Smooth muscle cell (in vitro differentiated cells): Measurements from ENCODE around the gene CDH13. TPM values are rescaled to one million over a fixed set of nuclear protein-coding genes. Genes with fewer than 3 reads are reported as not detected.

ENCODE experiments used
- DNase-seq: peaks from one replicate; lab custom pipeline; 2025; ENCODE audit not compliant: unreplicated experiment; lab: John Stamatoyannopoulos, UW
- H2AFZ ChIP-seq: fragments of 200-600 bp; sonication (generic); 2 replicates; pipeline ENCODE4 v1.6.0; 2016; ENCODE audit warnings: antibody characterized with exemption, low read depth, mild to moderate bottlenecking
- H3F3A ChIP-seq: fragments of 200-600 bp; sonication (generic); 2 replicates; pipeline ENCODE4 v1.6.0; 2017; ENCODE audit warnings: antibody characterized with exemption, low read depth
- H3K27ac ChIP-seq: fragments of 200-600 bp; sonication (generic); 2 replicates; pipeline ENCODE4 v1.5.1; 2016; ENCODE audit warnings: low read depth, mild to moderate bottlenecking
- H3K27me3 ChIP-seq: fragments of 200-600 bp; sonication (generic); 2 replicates; pipeline ENCODE4 v1.6.1; 2016; ENCODE audit warnings: low read depth, mild to moderate bottlenecking
- H3K36me3 ChIP-seq: fragments of 200-600 bp; sonication (generic); 2 replicates; pipeline ENCODE4 v1.5.1; 2016; ENCODE audit warnings: low read depth
- H3K4me1 ChIP-seq: fragments of 200-600 bp; sonication (generic); 2 replicates; pipeline ENCODE4 v1.5.1; 2016; ENCODE audit warnings: low read depth
- H3K4me2 ChIP-seq: fragments of 200-600 bp; sonication (generic); 2 replicates; pipeline ENCODE4 v1.6.0; 2016; ENCODE audit warnings: mild to moderate bottlenecking
- H3K4me3 ChIP-seq: fragments of 200-600 bp; sonication (generic); 2 replicates; pipeline ENCODE4 v1.5.1; 2016; ENCODE audit warnings: mild to moderate bottlenecking
- H3K79me2 ChIP-seq: fragments of 200-600 bp; sonication (generic); 2 replicates; pipeline ENCODE4 v1.6.0; 2016; ENCODE audit warnings: low read depth, mild to moderate bottlenecking
- H3K9ac ChIP-seq: fragments of 200-600 bp; sonication (generic); 2 replicates; pipeline ENCODE4 v1.6.0; 2016; ENCODE audit warnings: low read depth
- H3K9me3 ChIP-seq: fragments of 200-600 bp; sonication (generic); replicated peaks from 2 replicates; pipeline ENCODE4 v1.5.1; 2016; ENCODE audit warnings: low read depth
- H4K20me1 ChIP-seq: fragments of 200-600 bp; sonication (generic); 2 replicates; pipeline ENCODE4 v1.6.0; 2016; ENCODE audit warnings: low read depth
- CTCF ChIP-seq: fragments of 200-600 bp; sonication (generic); IDR thresholded peaks from 2 replicates; pipeline ENCODE4 v1.5.1; 2017; ENCODE audit warnings: borderline replicate concordance, mild to moderate bottlenecking, antibody characterized with exemption; ENCODE audit not compliant: insufficient read depth, poor library complexity, severe bottlenecking
- WGBS: methylation state at CpG from one replicate; pipeline ENCODE4 v1.1.7; 2016; ENCODE audit warnings: low lambda C conversion rate; 5-methylcytosine and 5-hydroxymethylcytosine counted together
- polyA plus RNA-seq: library from polyadenylated mRNA; unstranded; fragments of >200 nt; fragmentation: Nextera tagmentation; extraction: Ambion mirVana; gene quantifications from 2 replicates; pipeline ENCODE4 v1.2.1, GENCODE V29; 2016
- total RNA-seq: library from RNA; depleted of rRNA; stranded (reverse); fragments of >200 nt; gene quantifications from 2 replicates; pipeline ENCODE4 v1.2.3, GENCODE V29; 2014

The CDH13 gene
- total and polyA plus RNA-seq, 2 experiments from 2014 or later = 12.1 to 32.2 TPM

GRCh38 chr16:82848013-82848412 lies 221.2 kb downstream of the CDH13 start:
- no peak overlapping the region for H3K4me2 ChIP-seq
- H3K36me3 ChIP-seq = no peaks in the 10 kb centered on the region
- no peak overlapping the region for H2AFZ ChIP-seq
- no peaks in the 10 kb centered on the region for H3K9me3 ChIP-seq
- H4K20me1 ChIP-seq = no peaks in the 10 kb centered on the region
- no peaks in the 10 kb centered on the region for H3K79me2 ChIP-seq
- H3K27ac ChIP-seq = no peak overlapping the region
- no peaks in the 10 kb centered on the region for H3K4me1 ChIP-seq
- no peak for DNase-seq
- H3F3A ChIP-seq = no peaks in the 10 kb centered on the region
- H3K9ac ChIP-seq = no peak overlapping the region
- H3K27me3 ChIP-seq = no peaks in the 10 kb centered on the region
- H3K4me3 ChIP-seq = no peak overlapping the region
- no peak for TF ChIP-seq CTCF

GRCh38 chr16:82852388-82853008 lies 225.7 kb downstream of the CDH13 start:
- H3K27me3 ChIP-seq = no peaks in the 10 kb centered on the region
- no peaks in the 10 kb centered on the region for H3K36me3 ChIP-seq
- 80% methylated on average over 3 of the region's 3 CpGs for WGBS
- no peak for DNase-seq
- H2AFZ ChIP-seq = no peak overlapping the region
- H3F3A ChIP-seq = no peaks in the 10 kb centered on the region
- no peaks in the 10 kb centered on the region for H3K4me1 ChIP-seq
- H3K4me3 ChIP-seq = no peak overlapping the region
- TF ChIP-seq CTCF = no peak
- H3K9ac ChIP-seq = no peak overlapping the region
- no peaks in the 10 kb centered on the region for H3K9me3 ChIP-seq
- no peaks in the 10 kb centered on the region for H3K79me2 ChIP-seq
- no peak overlapping the region for H3K27ac ChIP-seq
- H3K4me2 ChIP-seq = no peak overlapping the region
- no peaks in the 10 kb centered on the region for H4K20me1 ChIP-seq

GRCh38 chr16:82855471-82855870 lies 228.7 kb downstream of the CDH13 start:
- no peaks in the 10 kb centered on the region for H3K79me2 ChIP-seq
- no peaks in the 10 kb centered on the region for H3F3A ChIP-seq
- no peak overlapping the region for H3K27ac ChIP-seq
- no peak for DNase-seq
- no peaks in the 10 kb centered on the region for H3K9me3 ChIP-seq
- H3K27me3 ChIP-seq = no peaks in the 10 kb centered on the region
- no peak for TF ChIP-seq CTCF
- 78% methylated on average over 5 of the region's 5 CpGs for WGBS
- no peak overlapping the region for H2AFZ ChIP-seq
- H4K20me1 ChIP-seq = no peaks in the 10 kb centered on the region
- no peak overlapping the region for H3K9ac ChIP-seq
- no peak overlapping the region for H3K4me3 ChIP-seq
- H3K4me1 ChIP-seq = no peaks in the 10 kb centered on the region
- no peak overlapping the region for H3K4me2 ChIP-seq
- H3K36me3 ChIP-seq = no peaks in the 10 kb centered on the region

DNA sequence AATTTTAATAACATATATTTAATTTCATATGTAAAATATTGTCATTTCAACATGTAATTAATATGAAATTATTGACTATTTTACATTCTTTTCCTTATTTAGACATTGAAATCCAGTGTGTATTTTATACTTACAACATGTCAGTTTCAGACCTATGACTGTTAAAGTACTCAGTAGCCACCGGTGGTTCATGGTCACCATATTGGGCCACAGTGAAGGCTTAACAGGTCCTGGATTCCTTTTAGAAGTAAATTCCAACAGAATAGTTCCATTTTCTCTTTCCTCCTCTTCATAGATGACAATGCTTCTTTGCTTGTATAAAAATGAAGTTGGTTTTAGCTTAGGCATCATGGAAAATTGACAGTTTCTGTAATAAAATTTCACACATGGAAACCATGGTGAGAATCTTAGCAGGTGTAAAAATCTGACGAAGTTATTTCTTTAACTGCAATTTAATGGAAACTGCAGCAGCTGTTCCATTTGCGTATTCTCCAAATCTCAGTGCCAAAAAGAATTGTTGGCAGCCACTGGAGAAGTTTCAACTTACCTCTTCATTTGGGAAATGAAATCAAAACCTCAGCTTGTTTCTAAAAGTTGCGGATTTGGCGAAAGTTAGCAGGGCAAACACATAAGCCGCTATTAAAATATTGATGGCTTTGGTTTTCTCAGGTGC lies 231.1 kb downstream of the CDH13 start:
- H3K9ac ChIP-seq = no peak overlapping the region
- H3K4me1 ChIP-seq = no peaks in the 10 kb centered on the region
- H3K36me3 ChIP-seq = no peaks in the 10 kb centered on the region
- no peaks in the 10 kb centered on the region for H4K20me1 ChIP-seq
- no peak overlapping the region for H3K27ac ChIP-seq
- H3K27me3 ChIP-seq = no peaks in the 10 kb centered on the region
- no peak overlapping the region for H3K4me2 ChIP-seq
- H3K4me3 ChIP-seq = no peak overlapping the region
- 97% methylated on average over 6 of the region's 6 CpGs for WGBS
- no peaks in the 10 kb centered on the region for H3K79me2 ChIP-seq
- no peak for TF ChIP-seq CTCF
- H3F3A ChIP-seq = no peaks in the 10 kb centered on the region
- no peaks in the 10 kb centered on the region for H3K9me3 ChIP-seq
- no peak for DNase-seq
- no peak overlapping the region for H2AFZ ChIP-seq
